ENCODE measurements around the gene ZNF438. TPM values are rescaled to one million over a fixed set of nuclear protein-coding genes. Genes with fewer than 3 reads are reported as not detected.

ZNF438 gene
- total RNA-seq, 1 experiment from 2014 or later: 0.83 TPM

- no peak overlapping the region for H3K9ac ChIP-seq (ENCODE audit: extremely low read depth, insufficient read length, low read length)
- H3K79me2 ChIP-seq (ENCODE audit: insufficient read depth, low read length): no peaks in the 10 kb centered on the region; the same call in 1 of the 2 replicates
- no peak overlapping the region for H3K56ac ChIP-seq (ENCODE audit: insufficient read length, low read depth, low read length)
- Mint-ChIP-seq H3K9me3 (no peaks in the 10 kb centered on the region), H3K27me3 (ENCODE audit: low read depth) (peaks cover 4% of the 10 kb centered on the region), H3K4me3 (no peak overlapping the region), H3K27ac (no peak overlapping the region), H3K4me1 (no peaks in the 10 kb centered on the region), H3K36me3 (ENCODE audit: insufficient read depth in 1 of 3, low read depth in 3 of 3) (peaks cover 0 to 1% (median 0%) of the 10 kb centered on the region in 3 experiments; a peak in 3 of 7 replicates)
- H3K27ac ChIP-seq (ENCODE audit: insufficient read length, low read depth, low read length): no peak overlapping the region
- no peaks in the 10 kb centered on the region for H3K79me1 ChIP-seq (ENCODE audit: insufficient read depth, low read depth, low read length, poor library complexity, severe bottlenecking)
- DNase-seq: no peak
- H3K4me1 ChIP-seq (ENCODE audit: insufficient read depth, low read length): no peaks in the 10 kb centered on the region; the same call in 1 of the 2 replicates
- no peaks in the 10 kb centered on the region for H3K27me3 ChIP-seq (ENCODE audit: insufficient read depth, low read length)
- no peaks in the 10 kb centered on the region for H3K9me3 ChIP-seq (ENCODE audit: control insufficient read depth, low read depth, low read length)
- no peak overlapping the region for H3K4ac ChIP-seq (ENCODE audit: low read depth, low read length)
- no peak overlapping the region for H3K23ac ChIP-seq (ENCODE audit: insufficient read length, low read depth, low read length)
- no peak for TF ChIP-seq CTCF (conservative IDR thresholded peaks at IDR 0.05)
- H4K8ac ChIP-seq (replicated peaks; ENCODE audit: insufficient read length, low read depth, low read length): no peak overlapping the region
- no peak overlapping the region for H2BK120ac ChIP-seq (ENCODE audit: low read depth, low read length, poor library complexity, severe bottlenecking)
- no peak overlapping the region for H2BK5ac ChIP-seq (ENCODE audit: insufficient read length, low read length)
- H2BK15ac ChIP-seq (ENCODE audit: low read depth, low read length): no peak overlapping the region
- no peaks in the 10 kb centered on the region for H4K20me1 ChIP-seq (ENCODE audit: control insufficient read depth, insufficient read depth, insufficient read length)
- H2AFZ ChIP-seq (ENCODE audit: low read length): no peak overlapping the region
- no peak overlapping the region for H3K4me2 ChIP-seq (ENCODE audit: insufficient read depth, insufficient read length, low read length)
- no peak overlapping the region for H3K18ac ChIP-seq (ENCODE audit: insufficient read length, low read depth, low read length)
- H2BK12ac ChIP-seq (ENCODE audit: insufficient read length, low read depth, low read length): no peak overlapping the region
- no peak overlapping the region for H2BK20ac ChIP-seq (ENCODE audit: low read depth, low read length, poor library complexity, severe bottlenecking)
- no peak overlapping the region for H3T11ph ChIP-seq (ENCODE audit: low read length)
- H4K5ac ChIP-seq (ENCODE audit: insufficient read length, low read depth, low read length): no peak overlapping the region
- H3K23me2 ChIP-seq (ENCODE audit: insufficient read length, low read depth, low read length, poor library complexity, severe bottlenecking): no peaks in the 10 kb centered on the region
- no peak overlapping the region for H4K91ac ChIP-seq (ENCODE audit: insufficient read length, low read depth, low read length)
- H3K14ac ChIP-seq (ENCODE audit: insufficient read depth, low read length): no peak overlapping the region
- H2AK5ac ChIP-seq (ENCODE audit: insufficient read length, low read length): no peak overlapping the region
- no CpG with 5 or more reads among the region's 4 CpGs for WGBS (ENCODE audit: extremely low coverage, insufficient read length, low lambda C conversion rate)
Measured at GRCh38 chr10:30846710-30847109, 185.0 kb downstream of the ZNF438 start.
